RWPE1 (cell line): Measurements from ENCODE around the gene DUSP11.
A peak's percentile ranks its signal among the peaks of the same experiment; 100 is the strongest.

Source experiments
- CTCF ChIA-PET: fragments of 350-600 bp; sonication (Branson Sonifier 250); formaldehyde crosslinking; extraction: SDS; loops from one replicate; lab custom pipeline; 2021; lab: Yijun Ruan, JAX
- POLR2A ChIA-PET: fragments of 400-600 bp; formaldehyde crosslinking; extraction: SDS; loops from one replicate; lab custom pipeline; 2020; ENCODE audit warnings: antibody characterized with exemption; ENCODE audit not compliant: low non-redundant PET; lab: Yijun Ruan, JAX
- DNase-seq: peaks from one replicate; pipeline ENCODE4 v3.0.0; 2012; ENCODE audit warnings: low spot score
- H3K27ac ChIP-seq: fragments of 450-650 bp; 2 replicates; pipeline ENCODE4 v1.5.1; 2017
- TF ChIP-seq, protein P1 (sequence below): fragments of 450-650 bp; conservative IDR thresholded peaks from 2 replicates; pipeline ENCODE4 v1.5.1; 2017; ENCODE audit warnings: low read depth, mild to moderate bottlenecking

Gene DUSP11

DNA sequence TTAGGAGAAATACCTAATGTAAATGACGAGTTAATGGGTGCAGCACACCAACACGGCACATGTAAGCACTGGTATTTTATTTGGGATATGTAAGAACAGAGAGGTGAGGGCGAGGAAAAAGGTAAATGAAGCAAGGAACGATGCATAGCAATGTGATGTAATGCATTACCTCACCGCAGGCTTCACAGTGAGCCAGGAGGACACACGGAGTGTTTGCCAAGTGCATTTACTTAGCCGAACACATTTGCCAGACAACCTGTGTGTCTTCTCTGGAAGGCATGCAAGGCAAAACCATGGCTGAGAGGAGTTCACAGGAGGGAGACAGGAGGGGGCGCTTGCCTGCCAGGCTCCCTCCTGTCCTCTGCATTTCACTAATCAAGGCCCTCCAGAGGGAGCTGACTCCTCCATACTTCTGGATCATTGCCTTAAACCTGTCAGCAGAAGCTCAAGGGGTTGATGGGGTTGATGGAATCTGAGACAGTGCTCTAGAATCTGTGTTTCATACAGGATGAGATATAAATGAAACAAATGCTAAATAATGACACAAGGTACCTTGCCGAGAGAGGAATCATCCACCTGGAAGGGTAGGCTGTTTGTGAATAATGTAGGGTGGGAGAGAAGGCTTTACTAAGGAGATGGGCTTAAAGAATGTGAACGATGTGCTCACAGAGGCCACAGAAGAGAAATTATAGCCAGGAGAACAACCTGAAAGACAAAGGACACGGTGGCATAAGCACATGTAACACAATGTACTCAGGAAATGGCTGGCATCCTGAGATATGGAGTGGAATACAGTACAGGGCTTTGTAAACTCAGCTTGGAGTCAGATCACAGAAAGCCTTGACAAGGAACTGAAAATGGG is 33.7 kb downstream of the DUSP11 start:
- POLR2A ChIA-PET = no interaction called here
- no peak overlapping the region for H3K27ac ChIP-seq
- DNase-seq = no peak
- TF ChIP-seq, protein P1, sequence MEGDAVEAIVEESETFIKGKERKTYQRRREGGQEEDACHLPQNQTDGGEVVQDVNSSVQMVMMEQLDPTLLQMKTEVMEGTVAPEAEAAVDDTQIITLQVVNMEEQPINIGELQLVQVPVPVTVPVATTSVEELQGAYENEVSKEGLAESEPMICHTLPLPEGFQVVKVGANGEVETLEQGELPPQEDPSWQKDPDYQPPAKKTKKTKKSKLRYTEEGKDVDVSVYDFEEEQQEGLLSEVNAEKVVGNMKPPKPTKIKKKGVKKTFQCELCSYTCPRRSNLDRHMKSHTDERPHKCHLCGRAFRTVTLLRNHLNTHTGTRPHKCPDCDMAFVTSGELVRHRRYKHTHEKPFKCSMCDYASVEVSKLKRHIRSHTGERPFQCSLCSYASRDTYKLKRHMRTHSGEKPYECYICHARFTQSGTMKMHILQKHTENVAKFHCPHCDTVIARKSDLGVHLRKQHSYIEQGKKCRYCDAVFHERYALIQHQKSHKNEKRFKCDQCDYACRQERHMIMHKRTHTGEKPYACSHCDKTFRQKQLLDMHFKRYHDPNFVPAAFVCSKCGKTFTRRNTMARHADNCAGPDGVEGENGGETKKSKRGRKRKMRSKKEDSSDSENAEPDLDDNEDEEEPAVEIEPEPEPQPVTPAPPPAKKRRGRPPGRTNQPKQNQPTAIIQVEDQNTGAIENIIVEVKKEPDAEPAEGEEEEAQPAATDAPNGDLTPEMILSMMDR = no peak
- CTCF ChIA-PET = interaction anchor here (0.5 to 0.7 kb wide), 2 partner anchors 360 to 376 kb away, joined by 3 to 4 read pairs; no protein-coding TSS in a partner anchor

DNA sequence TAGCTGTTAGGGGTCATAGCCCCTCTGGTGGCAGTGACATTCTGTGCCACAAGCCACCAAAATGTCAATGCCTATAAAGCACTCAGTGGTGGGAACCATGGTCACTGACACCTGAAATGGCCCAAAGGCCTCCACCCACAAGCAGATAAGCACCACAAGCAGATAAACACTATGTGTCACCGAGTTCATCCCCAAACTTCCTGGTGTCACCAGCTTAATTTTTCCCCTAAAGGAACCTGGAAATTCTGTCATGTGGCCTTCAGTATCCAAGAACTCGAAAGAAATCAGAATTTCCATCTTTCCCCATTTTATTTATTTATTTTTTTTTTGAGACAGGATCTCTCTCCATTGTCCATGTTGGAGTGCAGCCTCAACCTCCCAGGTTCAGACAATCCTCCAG is 39.1 kb downstream of the DUSP11 start:
- H3K27ac ChIP-seq = no peak overlapping the region

DNA sequence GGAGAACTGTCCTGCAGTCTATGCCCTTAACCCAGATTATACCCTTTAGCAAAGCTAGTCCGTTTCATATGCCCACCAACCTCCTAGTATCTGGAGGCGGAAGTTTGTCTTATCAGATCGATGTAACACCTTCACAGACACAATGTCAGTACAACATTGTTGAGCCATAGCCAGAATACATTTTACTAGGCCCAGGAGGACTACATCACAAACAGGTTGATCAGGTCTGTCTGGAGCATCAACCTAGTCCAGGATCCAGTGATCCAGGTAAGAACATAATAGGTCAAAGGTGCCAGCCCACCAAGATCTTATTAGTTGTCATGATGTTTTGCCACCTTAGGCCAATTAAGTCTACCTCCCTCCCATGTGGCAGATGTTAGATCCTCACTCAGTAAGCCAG is 40.8 kb downstream of the DUSP11 start:
- no peak for DNase-seq
- POLR2A ChIA-PET = no interaction called here
- TF ChIP-seq, protein P1 = no peak
- H3K27ac ChIP-seq = no peak overlapping the region
- CTCF ChIA-PET = no interaction called here

More for the DNA sequence above, 39.1 kb downstream of the DUSP11 start:
- ChIA-PET POLR2A (no interaction called here), CTCF (interaction anchor here (0.6 kb wide), 1 partner anchor 232 kb away, joined by 3 read pairs; no protein-coding TSS in a partner anchor)
- TF ChIP-seq, protein P1 = no peak
- no peak for DNase-seq

DNA sequence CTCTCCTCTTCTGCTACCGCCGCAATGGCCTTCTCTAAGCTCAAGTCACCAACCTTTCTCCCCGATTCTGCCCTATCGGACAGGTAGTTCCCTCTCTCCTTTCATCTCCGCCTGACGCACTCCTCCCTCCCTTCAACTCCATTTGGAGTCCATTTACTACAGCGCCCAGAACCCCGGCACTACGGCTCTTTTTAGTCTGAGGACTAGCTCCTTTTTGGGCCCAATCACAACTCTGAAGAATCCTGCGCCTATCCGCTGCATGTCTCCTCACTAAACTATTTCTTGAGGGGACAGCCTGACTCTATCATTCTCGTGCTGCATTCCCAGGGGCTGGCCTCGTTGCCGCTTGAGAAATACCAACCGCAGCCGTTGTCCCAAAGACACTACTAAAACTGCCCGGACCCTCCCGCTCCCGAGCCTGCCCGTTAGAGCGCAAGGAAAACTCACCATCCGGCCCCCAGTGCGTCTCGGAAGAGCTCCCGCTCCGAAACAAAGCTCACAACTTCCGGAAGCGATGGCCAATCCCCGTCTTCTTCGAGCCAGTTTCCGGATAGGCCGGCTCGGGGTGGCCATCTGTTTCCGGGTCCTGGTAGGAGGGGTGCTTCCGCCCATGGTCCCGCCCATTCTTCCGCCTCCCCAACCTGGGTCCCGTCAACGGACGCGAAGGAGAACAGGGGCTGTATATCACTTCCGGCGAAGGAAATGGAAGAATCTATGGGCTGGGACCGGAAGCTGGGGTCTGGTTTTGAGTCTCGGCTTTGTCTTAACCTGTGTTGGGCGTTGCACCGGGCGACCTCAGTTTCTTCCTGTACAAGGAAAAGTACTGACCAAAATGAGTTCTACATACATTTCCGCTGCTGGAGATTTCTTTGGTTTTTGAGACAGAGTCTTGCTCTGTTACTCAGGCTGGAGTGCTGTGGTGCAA is 42.8 kb downstream of the DUSP11 start, which contains the start of gene TPRKB:
TPRKB (minus strand) TSS at position 491 of the 925 bp plus-strand sequence. CDS start 2,776 bp downstream, outside the sequence.
- ChIA-PET POLR2A (interaction anchor here (0.8 kb wide), 1 partner anchor 503 kb away, joined by 4 read pairs; the partner anchor contains the start of gene CCT7), CTCF (interaction anchor here (0.5 to 0.6 kb wide), 2 partner anchors 33 to 426 kb away, joined by 3 read pairs; no protein-coding TSS in a partner anchor)
- TF ChIP-seq, protein P1 = no peak
- peak; percentile 99 for DNase-seq
- peak within 1 kb of the TSS; percentile 89 for H3K27ac ChIP-seq

DNA sequence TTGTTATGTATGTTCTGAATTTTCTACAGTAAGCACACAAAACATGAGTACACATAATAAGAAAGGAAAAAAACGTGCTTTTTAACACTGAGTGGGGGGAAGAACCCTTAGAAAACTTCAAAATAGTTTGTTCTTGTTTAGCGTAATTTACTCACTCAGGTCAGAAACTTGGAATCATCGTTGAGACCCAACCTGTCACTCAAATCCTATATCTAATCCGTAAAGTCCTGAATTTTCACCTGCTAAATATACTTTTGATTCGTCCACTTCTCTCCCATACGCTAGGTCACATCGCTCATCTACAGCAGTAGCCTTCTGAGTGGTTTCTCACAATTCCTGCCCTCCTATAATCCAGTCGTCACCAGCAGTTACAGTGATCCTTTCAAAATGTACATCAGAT is 43.5 kb downstream of the DUSP11 start:
- CTCF ChIA-PET = no interaction called here
- H3K27ac ChIP-seq = peak overlapping the region; percentile 89

More for the DNA sequence above, 43.5 kb downstream of the DUSP11 start:
- POLR2A ChIA-PET = no interaction called here
- TF ChIP-seq, protein P1 = no peak
- no peak for DNase-seq
